ENCODE data around the gene FAXDC2. TPM values are rescaled to one million over a fixed set of nuclear protein-coding genes. Genes with fewer than 3 reads are reported as not detected.

The FAXDC2 gene
- total and polyA plus RNA-seq, 9 of the 15 experiments (the other 6 are each of a cell fraction or from before 2014, with no cell fraction given): 2.4 to 30.0 (median 9.9) TPM

GRCh38 chr5:154788212-154788611, 62.2 kb downstream of the FAXDC2 start:
- no peak overlapping the region for H3K4me3 ChIP-seq
- no peak overlapping the region for H3K27ac ChIP-seq (ENCODE audit: extremely low read depth, low read depth, low read length)
- H3K27me3 ChIP-seq (ENCODE audit: control insufficient read depth in 2 of 2, insufficient read depth in 2 of 2, low read length in 2 of 2): no peaks in the 10 kb centered on the region
- peaks cover 86% of the 10 kb centered on the region for H3K79me2 ChIP-seq (ENCODE audit: control insufficient read depth, insufficient read depth, low read length)
- ATAC-seq (no peak), FAIRE-seq (no peak), DNase-seq (ENCODE audit: extremely low read depth in 1 of 4, low spot score in 3 of 4) (no peak)
- H4K20me1 ChIP-seq (replicated peaks; ENCODE audit: control insufficient read depth, insufficient read depth, low read length): peaks cover 54% of the 10 kb centered on the region
- POLR2A ChIA-PET: no interaction called here
- CTCF ChIA-PET (ENCODE audit: low intra/inter-chr PET ratio): no interaction called here
- H3K36me3 ChIP-seq (ENCODE audit: control insufficient read depth, insufficient read depth, low read length): peaks cover 79% of the 10 kb centered on the region; the same call in 2 of the 3 replicates
- intact Hi-C loops (cut with micrococcal nuclease): loop anchor here (10.0 kb wide), 1 partner anchor 133 kb away; no protein-coding TSS in a partner anchor
- no TSS peak for BruUV-seq (replicated peaks)
- TF ChIP-seq ARHGAP35 (IDR thresholded peaks at IDR 0.05; ENCODE audit: partially characterized antibody): no peak
- TF ChIP-seq ZNF121 (CRISPR knock-in tag; conservative IDR thresholded peaks at IDR 0.05): no peak
- no peak for TF ChIP-seq ETV1 (tag; conservative IDR thresholded peaks at IDR 0.05; ENCODE audit: low read depth)
- no peak for TF ChIP-seq POLR2A (conservative IDR thresholded peaks at IDR 0.05)
- TF ChIP-seq ZNF511 (CRISPR knock-in tag; IDR thresholded peaks at IDR 0.05): no peak
- TF ChIP-seq ZNF561 (CRISPR knock-in tag; conservative IDR thresholded peaks at IDR 0.05): no peak
- TF ChIP-seq E2F1 (CRISPR knock-in tag; IDR thresholded peaks at IDR 0.05): no peak
- TF ChIP-seq HNRNPL (IDR thresholded peaks at IDR 0.05; ENCODE audit: low read depth, low read length): no peak
- no peak for TF ChIP-seq PHF8 (IDR thresholded peaks at IDR 0.05; ENCODE audit: borderline replicate concordance, low read length)
- TF ChIP-seq SAFB (IDR thresholded peaks at IDR 0.05; ENCODE audit: borderline replicate concordance, low read depth, low read length): no peak
- no peak for TF ChIP-seq ZNF316 (IDR thresholded peaks at IDR 0.05)
- TF ChIP-seq LEF1 (IDR thresholded peaks at IDR 0.05): no peak
- TF ChIP-seq JUNB (CRISPR knock-in tag; conservative IDR thresholded peaks at IDR 0.05): no peak
- TF ChIP-seq CXXC5 (CRISPR knock-in tag; IDR thresholded peaks at IDR 0.05): no peak
- H3K9ac ChIP-seq (ENCODE audit: insufficient read depth in 1 of 2, low read depth in 2 of 2, low read length in 2 of 2): peak overlapping the region in 1 of 2 experiments; percentile 53; a peak in 1 of 4 replicates
- 98% methylated on average over 5 of the region's 5 CpGs for WGBS (ENCODE audit: insufficient coverage, low coverage, missing lambda C conversion rate)
- H3K4me2 ChIP-seq (ENCODE audit: insufficient read depth, low read length): no peak overlapping the region
- in situ Hi-C loops (cut with MboI): no loop called here
- H3K4me1 ChIP-seq (replicated peaks in 1 of 2; ENCODE audit: control insufficient read depth in 2 of 2, insufficient read depth in 2 of 2, low read length in 2 of 2): peaks cover 20 to 42% of the 10 kb centered on the region in 2 experiments
- H3K9me3 ChIP-seq (replicated peaks; ENCODE audit: control insufficient read depth, insufficient read depth, low read depth, low read length): no peaks in the 10 kb centered on the region
- no peak overlapping the region for H2AFZ ChIP-seq (ENCODE audit: low read depth, low read length)
- H3K9me1 ChIP-seq (ENCODE audit: control insufficient read depth, insufficient read depth, low read length): peaks cover 13% of the 10 kb centered on the region

All from K562 (cell line).